Loucy (cell line): ENCODE results near the gene N4BP2.

ENCODE experiments used
- EZH2phosphoT487 ChIP-seq: fragments of 200-600 bp; IDR thresholded peaks from 2 replicates; pipeline ENCODE4 v1.6.1; 2018; ENCODE audit warnings: antibody characterized with exemption, mild to moderate bottlenecking, moderate library complexity, borderline replicate concordance
- TF ChIP-seq, protein P1 (sequence below): fragments of 200-600 bp; sonication (generic); conservative IDR thresholded peaks from 2 replicates; pipeline ENCODE4 v1.5.1; 2014; ENCODE audit warnings: mild to moderate bottlenecking, antibody characterized with exemption, low read length

DNA sequence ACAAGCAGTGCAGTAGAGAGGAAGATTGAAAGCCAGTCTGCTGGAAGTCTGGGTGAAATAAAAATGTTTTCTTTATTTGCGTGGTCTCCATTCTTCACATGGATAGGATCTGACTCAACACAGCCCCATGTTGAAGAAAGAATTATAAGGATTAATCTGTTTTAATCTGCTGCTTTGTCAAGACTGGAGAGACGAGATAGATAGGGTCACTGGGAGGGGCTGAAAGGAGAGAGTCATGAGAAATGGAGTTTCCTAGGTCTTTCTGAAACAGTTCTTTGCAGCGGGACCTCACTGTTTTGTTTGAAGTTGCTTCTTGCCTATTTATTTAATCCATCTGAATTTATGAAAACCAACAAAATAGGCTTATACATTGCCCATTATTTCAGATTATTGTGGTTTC lies 107.8 kb downstream of the N4BP2 start:
- TF ChIP-seq, protein P1, sequence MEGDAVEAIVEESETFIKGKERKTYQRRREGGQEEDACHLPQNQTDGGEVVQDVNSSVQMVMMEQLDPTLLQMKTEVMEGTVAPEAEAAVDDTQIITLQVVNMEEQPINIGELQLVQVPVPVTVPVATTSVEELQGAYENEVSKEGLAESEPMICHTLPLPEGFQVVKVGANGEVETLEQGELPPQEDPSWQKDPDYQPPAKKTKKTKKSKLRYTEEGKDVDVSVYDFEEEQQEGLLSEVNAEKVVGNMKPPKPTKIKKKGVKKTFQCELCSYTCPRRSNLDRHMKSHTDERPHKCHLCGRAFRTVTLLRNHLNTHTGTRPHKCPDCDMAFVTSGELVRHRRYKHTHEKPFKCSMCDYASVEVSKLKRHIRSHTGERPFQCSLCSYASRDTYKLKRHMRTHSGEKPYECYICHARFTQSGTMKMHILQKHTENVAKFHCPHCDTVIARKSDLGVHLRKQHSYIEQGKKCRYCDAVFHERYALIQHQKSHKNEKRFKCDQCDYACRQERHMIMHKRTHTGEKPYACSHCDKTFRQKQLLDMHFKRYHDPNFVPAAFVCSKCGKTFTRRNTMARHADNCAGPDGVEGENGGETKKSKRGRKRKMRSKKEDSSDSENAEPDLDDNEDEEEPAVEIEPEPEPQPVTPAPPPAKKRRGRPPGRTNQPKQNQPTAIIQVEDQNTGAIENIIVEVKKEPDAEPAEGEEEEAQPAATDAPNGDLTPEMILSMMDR, result no peak
- no peak for TF ChIP-seq EZH2phosphoT487
